ENCODE results near the gene RBM19.

- TF ChIP-seq CTCF (IDR thresholded peaks at IDR 0.05; ENCODE audit: low read length), result no peak
- no peak for TF ChIP-seq EZH2 (optimal IDR thresholded peaks at IDR 0.05; ENCODE audit: low read depth, low read length)
- TF ChIP-seq EZH2phosphoT487 (IDR thresholded peaks at IDR 0.05; ENCODE audit: low read length), result no peak
Measured at GRCh38 chr12:113877607-113878006, 88.5 kb downstream of the RBM19 start.
